GM12872 (cell line): Measurements from ENCODE around the gene S100A4.

Experiments
- CTCF ChIP-seq: IDR thresholded peaks from 3 replicates; pipeline ENCODE4 v1.5.1; 2011; ENCODE audit warnings: low read depth, mild to moderate bottlenecking, low read length, moderate library complexity; ENCODE audit not compliant: insufficient read depth

The S100A4 gene

DNA sequence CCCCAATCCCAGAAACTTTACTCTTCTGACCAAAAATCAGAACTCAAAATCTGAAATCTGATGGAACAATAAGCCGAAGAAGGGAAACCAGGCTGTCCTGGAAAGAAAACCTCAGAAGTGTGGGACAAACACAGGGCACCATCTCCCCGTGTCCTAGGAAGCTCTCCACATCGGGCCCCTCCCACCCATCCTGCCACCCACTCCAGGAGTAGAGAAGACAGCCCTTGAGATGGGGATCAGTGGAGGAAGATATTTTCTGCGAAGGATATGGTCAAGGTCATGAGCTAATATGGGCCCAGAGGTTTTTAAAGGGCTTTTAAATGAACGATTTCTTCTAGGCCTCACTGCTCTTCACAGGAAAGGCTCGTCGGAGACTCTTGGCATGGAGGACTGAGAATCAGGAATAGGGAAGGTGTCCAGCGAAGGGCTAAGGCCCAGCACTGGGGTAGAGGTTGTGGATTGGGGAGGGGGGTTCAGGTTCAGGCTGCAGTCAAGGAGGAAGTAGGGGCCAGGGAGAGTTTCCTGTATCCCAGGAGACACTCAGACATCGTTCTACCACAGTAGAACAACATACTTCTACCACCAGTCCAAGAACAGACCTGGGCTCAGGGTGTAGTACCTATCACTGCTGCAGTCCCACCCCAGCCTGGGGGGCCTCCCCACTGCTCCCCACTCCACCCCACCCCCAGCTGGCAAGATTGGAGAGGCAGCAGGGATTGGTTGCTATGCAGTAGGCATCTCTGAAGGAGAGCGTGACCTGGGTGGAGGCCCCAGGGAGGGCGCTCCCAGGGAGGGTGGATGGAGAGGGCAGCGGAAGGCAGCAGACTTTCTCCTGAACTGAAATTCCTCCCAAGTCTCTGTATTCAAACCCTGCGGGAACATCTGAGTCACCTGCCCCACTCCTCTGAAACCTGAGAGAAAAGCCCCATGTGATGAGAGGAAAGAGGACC, 3.7 kb downstream of the S100A4 start:
- TF ChIP-seq CTCF: no peak

DNA sequence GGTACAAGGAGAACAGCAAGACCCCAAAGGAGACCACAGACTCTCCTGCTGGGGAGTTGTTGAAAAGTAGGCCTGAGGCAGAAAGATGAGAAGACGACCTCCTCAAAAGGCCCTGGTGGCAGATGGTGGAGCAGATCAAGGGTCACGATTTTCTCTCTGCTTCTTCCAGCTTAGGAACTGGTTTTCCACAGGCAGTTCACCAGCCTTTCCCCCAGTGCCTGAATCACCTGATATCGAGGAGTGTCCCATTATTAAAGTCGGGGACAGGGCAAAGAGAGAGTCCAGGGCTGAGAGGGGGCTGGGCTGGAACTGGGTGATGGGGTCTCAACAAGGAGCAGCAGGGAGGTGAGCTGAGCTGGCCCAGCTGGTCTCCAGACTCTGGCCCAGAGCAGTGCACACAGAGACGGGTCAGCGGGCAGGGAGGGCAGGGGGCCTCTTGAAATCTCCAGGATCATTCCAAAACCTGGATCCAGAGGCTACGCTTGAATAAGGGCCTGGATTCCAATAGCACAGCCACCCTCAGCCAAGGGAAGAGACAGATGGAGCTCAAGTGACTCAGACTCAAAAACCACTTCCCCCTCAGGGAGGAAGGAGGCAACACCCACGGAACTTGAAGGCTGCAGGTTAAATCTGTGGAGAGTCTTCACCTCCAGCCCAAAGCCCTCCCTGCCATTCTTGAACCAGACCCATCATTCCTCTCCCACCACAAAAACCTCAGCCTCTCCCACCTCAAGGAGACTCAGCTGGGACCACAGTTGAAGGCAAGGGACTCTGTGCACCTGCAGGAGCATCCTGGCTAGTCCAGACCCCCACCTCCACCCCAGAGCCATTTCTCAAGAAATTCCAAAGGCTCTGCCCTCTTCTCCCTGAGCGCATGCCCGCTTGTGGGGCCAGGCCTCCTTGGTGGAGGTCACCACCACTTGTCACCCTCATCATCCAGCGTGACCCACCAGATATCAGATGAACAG, 4.9 kb downstream of the S100A4 start, which contains the start of gene S100A5:
S100A5 (minus strand) TSS at position 541 of the 968 bp plus-strand sequence. CDS start 743 bp downstream, outside the sequence.
- no peak for TF ChIP-seq CTCF

GRCh38 chr1:153539395-153540093, 6.1 kb downstream of the S100A4 start:
- TF ChIP-seq CTCF: no peak

DNA sequence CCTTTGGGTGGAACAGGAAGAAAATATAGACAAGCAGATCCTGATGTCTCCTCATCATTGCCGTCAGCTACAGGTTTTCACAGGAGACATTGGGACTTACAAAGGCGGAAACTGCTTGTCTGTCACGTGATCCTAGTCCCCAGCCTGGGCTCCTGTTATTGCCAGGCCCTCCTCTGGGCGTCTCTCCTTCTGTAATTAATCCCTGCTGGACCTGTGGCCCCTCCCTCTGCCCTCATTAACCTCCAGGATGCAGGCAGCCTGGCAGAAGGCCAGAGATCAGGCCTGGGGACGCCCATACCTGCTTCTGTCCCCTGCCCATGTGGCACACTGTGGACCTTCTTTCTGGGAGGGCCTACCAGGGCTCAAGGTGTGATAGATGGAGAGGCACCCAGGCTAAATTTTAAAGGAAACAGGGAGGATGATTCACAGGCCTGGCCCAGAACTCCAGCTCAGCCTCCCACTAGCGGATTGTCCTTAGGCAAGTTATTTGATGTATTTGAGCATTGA, 7.2 kb downstream of the S100A4 start:
- TF ChIP-seq CTCF: no peak

DNA sequence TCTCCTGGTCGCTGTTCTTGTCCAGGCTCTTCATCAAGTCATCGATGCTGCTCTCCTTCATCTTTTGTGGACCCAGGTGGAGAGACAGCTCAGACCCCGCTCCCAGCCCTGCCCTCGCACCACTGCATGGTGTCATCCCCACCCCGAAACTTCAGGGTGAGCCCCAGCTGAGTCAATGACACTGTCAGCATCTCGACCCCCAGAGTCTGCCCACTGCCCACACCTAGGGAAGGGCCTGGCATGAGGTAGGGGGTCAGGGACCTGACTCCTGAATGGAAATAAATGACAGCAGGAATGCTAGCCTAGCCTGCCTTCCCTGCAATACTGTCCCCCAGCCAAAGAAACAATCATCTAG, 8.3 kb downstream of the S100A4 start:
- no peak for TF ChIP-seq CTCF

DNA sequence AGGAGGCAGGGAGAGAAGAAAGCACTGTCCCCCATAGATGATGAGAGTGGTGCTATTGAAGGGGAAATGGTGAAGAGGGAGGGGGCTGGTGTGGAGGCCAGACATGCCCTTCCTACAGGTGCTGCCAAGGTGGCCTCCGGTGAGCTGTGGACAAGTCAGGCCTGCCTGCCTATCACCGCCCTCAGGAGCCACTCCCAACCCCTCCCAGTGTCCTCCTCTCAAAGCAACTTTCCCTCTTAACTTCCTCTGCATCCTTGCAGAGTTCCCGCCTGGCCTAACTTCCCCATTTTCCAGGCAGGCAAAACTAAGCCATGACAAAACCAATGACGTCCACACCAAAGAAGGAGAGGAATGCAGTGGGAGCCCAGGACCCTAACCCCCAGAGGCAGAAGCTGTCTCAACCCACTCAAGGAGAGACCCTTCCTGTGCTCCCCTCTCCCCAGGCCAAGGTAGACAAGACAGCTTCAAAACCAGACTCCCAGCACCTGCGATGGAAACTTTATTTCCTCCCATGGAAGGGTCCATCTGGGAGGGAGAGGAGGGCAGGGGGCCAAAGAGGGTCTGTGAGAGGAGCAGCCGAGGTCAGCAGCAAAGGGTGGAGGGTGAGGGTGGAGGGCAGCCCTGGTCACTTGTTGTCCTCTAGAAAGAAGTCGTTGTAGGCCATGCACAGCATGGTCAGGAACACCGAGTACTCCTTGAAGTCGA, 8.8 kb downstream of the S100A4 start:
- no peak for TF ChIP-seq CTCF
